ENCODE measurements around the gene BPHL. TPM values are rescaled to one million over a fixed set of nuclear protein-coding genes. Genes with fewer than 3 reads are reported as not detected.
"Not testable (repeated sequence)": the region's sequence is repeated elsewhere in the genome, so short reads cannot be mapped to it uniquely, and the experiment has no call there.

Gene BPHL
- polyA plus RNA-seq (ENCODE audit: insufficient read length): 62.1 TPM
- long read RNA-seq, donor 1, transcript BPHL-203 (7 exons, 1,928 nt): major isoform, 27 of 95 reads
- long read RNA-seq, donor 1, partial matches to known transcripts: 64 of 95 reads
- long read RNA-seq, donor 1, other reads (novel, unspliced or antisense): 0 of 95 reads
- long read RNA-seq, donor 2, transcript BPHL-203 (7 exons, 1,928 nt): major isoform, 29 of 37 reads
- long read RNA-seq, donor 2, partial matches to known transcripts: 7 of 37 reads
- long read RNA-seq, donor 2, other reads (novel, unspliced or antisense): 0 of 37 reads
- long read RNA-seq, donor 3, transcript BPHL-203 (7 exons, 1,928 nt): major isoform, 24 of 36 reads
- long read RNA-seq, donor 3, partial matches to known transcripts: 11 of 36 reads
- long read RNA-seq, donor 3, other reads (novel, unspliced or antisense): 0 of 36 reads
- long read RNA-seq, donor 4, partial matches to known transcripts: 0 of 3 reads
- long read RNA-seq, donor 4, other reads (novel, unspliced or antisense): 0 of 3 reads
- long read RNA-seq, donor 5, transcript BPHL-203 (7 exons, 1,928 nt): major isoform, 40 of 131 reads
- long read RNA-seq, donor 5, partial matches to known transcripts: 90 of 131 reads
- long read RNA-seq, donor 5, other reads (novel, unspliced or antisense): 0 of 131 reads
- long read RNA-seq, donor 6, transcript BPHL-203 (7 exons, 1,928 nt): major isoform, 14 of 155 reads
- long read RNA-seq, donor 6, partial matches to known transcripts: 135 of 155 reads
- long read RNA-seq, donor 6, other reads (novel, unspliced or antisense): 0 of 155 reads
- long read RNA-seq, donor 7, transcript BPHL-203 (7 exons, 1,928 nt): major isoform, 25 of 80 reads
- long read RNA-seq, donor 7, partial matches to known transcripts: 54 of 80 reads
- long read RNA-seq, donor 7, other reads (novel, unspliced or antisense): 0 of 80 reads
- long read RNA-seq, donor 8, transcript BPHL-203 (7 exons, 1,928 nt): major isoform, 8 of 44 reads
- long read RNA-seq, donor 8, partial matches to known transcripts: 34 of 44 reads
- long read RNA-seq, donor 8, other reads (novel, unspliced or antisense): 0 of 44 reads

GRCh38 chr6:3118353-3119039 is at the start of gene BPHL:
Gene BPHL (plus strand): TSS chr6:3118711. CDS start chr6:3118741, 30 bp downstream.
- DNase-seq: peak; percentile 93

GRCh38 chr6:3071568-3071967 is 46.9 kb upstream of the BPHL start:
- DNase-seq: no peak

- no peak for DNase-seq
These were observed 45.7 kb upstream of the BPHL start for GRCh38 chr6:3072798-3073197.

- no peak for DNase-seq
These were observed 45.1 kb upstream of the BPHL start for GRCh38 chr6:3073382-3073781.

- no peak for DNase-seq
These were observed 42.8 kb upstream of the BPHL start for GRCh38 chr6:3075772-3076113.

- DNase-seq: no peak
These were observed 42.2 kb upstream of the BPHL start for GRCh38 chr6:3076320-3076719.

GRCh38 chr6:3077430-3077829 is 41.1 kb upstream of the BPHL start:
- no peak for DNase-seq

- DNase-seq: not testable (repeated sequence)
These were observed 39.6 kb upstream of the BPHL start for GRCh38 chr6:3078952-3079351.

- DNase-seq: no peak
These were observed 38.8 kb upstream of the BPHL start for GRCh38 chr6:3079682-3080081.

GRCh38 chr6:3081960-3082359 is 36.6 kb upstream of the BPHL start:
- no peak for DNase-seq

GRCh38 chr6:3085074-3085473 is 33.4 kb upstream of the BPHL start:
- no peak for DNase-seq

GRCh38 chr6:3086282-3086946 is 32.1 kb upstream of the BPHL start:
- peak; percentile 79 for DNase-seq

- DNase-seq: no peak
These were observed 30.1 kb upstream of the BPHL start for GRCh38 chr6:3088446-3088845.

- DNase-seq: peak; percentile 29
These were observed 29.5 kb upstream of the BPHL start for GRCh38 chr6:3088968-3089367.

- no peak for DNase-seq
These were observed 28.5 kb upstream of the BPHL start for GRCh38 chr6:3090013-3090412.

- no peak for DNase-seq
These were observed 23.7 kb upstream of the BPHL start for GRCh38 chr6:3094815-3095214.

GRCh38 chr6:3102875-3103274 is 15.6 kb upstream of the BPHL start:
- DNase-seq: no peak

- no peak for DNase-seq
These were observed 9.6 kb upstream of the BPHL start for GRCh38 chr6:3108746-3109414.

GRCh38 chr6:3109761-3110160 is 8.8 kb upstream of the BPHL start:
- no peak for DNase-seq

- DNase-seq: no peak
These were observed 4.1 kb upstream of the BPHL start for GRCh38 chr6:3114377-3114776.

- no peak for DNase-seq
These were observed 579 bp upstream of the BPHL start for GRCh38 chr6:3117912-3118352.
